ENCODE data around the gene SLC2A1.

SLC2A1 gene

GRCh38 chr1:42955311-42956063 is 3.2 kb downstream of the SLC2A1 start:
- H3K27ac ChIP-seq, result no peak overlapping the region
- TF ChIP-seq CTCF (IDR thresholded peaks at IDR 0.05; ENCODE audit: low read depth, low read length, missing control alignments), result no peak
- no peak overlapping the region for H3K4me3 ChIP-seq (ENCODE audit: low read depth, low read length)
- no peak for DNase-seq
- no peaks in the 10 kb centered on the region for H3K27me3 ChIP-seq (replicated peaks)
- H3K36me3 ChIP-seq (replicated peaks), result no peaks in the 10 kb centered on the region
- in situ Hi-C loops (cut with HindIII; ENCODE audit: low pct_ligation_motif_present, low sequenced_read_pairs), result no loop called here

DNA sequence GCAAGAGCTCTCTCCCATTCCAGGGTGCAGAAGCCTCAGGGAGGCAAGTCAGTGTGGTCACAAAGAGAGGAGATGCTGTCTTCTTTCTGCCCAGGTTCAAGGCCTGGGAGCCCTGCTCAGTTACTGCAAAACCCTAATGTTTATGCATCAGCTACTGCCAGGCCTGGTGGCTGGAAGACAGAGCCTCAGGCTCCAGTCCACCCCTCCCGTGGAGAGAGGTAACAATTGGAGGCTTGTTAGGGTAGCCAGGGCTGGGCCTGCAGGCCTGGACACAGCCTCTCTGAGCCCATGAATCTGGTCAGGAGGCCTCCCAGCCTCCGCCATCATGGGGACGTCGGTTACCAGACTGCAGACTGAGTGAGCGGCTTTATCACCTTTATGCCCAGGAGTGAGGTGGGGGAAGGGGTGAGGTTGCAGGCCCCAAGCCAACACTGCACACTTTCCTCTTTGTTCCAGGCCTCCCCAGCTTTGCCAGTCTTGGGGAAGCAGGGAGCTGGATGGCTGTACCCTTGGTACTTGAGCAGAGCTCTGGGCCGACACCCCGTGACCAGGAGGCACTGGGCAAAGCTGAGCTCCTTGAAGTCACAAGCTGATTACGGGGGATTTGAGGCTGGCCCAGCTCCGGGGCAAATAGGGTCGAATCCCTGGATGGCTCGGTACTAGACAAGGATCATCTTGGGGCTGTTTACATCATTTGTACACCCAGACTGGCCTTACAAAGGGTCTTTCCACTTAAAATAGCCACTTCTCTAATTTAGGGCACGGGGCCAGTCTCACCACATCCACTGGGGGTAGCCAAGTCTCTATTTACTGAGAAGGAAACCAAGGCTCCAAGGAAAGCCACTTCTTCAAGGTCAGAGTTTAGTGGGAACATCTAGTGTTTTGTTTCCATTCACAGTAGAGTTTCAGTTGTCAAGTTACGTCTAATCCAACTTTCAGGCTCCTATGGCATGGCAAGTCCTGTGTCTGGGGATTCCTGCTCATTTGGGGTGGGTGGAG is 5.2 kb downstream of the SLC2A1 start:
- in situ Hi-C loops (cut with HindIII; ENCODE audit: low pct_ligation_motif_present, low sequenced_read_pairs), result no loop called here
- H3K27ac ChIP-seq, result no peak overlapping the region
- no peak for TF ChIP-seq CTCF (IDR thresholded peaks at IDR 0.05; ENCODE audit: low read depth, low read length, missing control alignments)
- no peaks in the 10 kb centered on the region for H3K36me3 ChIP-seq (replicated peaks)
- no peaks in the 10 kb centered on the region for H3K27me3 ChIP-seq (replicated peaks)
- DNase-seq, result no peak
- H3K4me3 ChIP-seq (ENCODE audit: low read depth, low read length), result no peak overlapping the region

- Histone ChIP-seq H3K36me3 (replicated peaks) (no peaks in the 10 kb centered on the region), H3K27ac (peak overlapping the region; percentile 24), H3K27me3 (replicated peaks) (no peaks in the 10 kb centered on the region), H3K4me3 (ENCODE audit: low read depth, low read length) (no peak overlapping the region)
- peak; percentile 40 for DNase-seq
- TF ChIP-seq CTCF (IDR thresholded peaks at IDR 0.05; ENCODE audit: low read depth, low read length, missing control alignments), result no peak
- in situ Hi-C loops (cut with HindIII; ENCODE audit: low pct_ligation_motif_present, low sequenced_read_pairs), result no loop called here
Observed at GRCh38 chr1:42952303-42953001, 6.2 kb downstream of the SLC2A1 start.

- DNase-seq, result no peak
- TF ChIP-seq CTCF (IDR thresholded peaks at IDR 0.05; ENCODE audit: low read depth, low read length, missing control alignments), result no peak
- no peak overlapping the region for H3K4me3 ChIP-seq (ENCODE audit: low read depth, low read length)
- H3K36me3 ChIP-seq (replicated peaks), result no peaks in the 10 kb centered on the region
- H3K27me3 ChIP-seq (replicated peaks), result no peaks in the 10 kb centered on the region
- H3K27ac ChIP-seq, result no peak overlapping the region
- in situ Hi-C loops (cut with HindIII; ENCODE audit: low pct_ligation_motif_present, low sequenced_read_pairs), result no loop called here
Observed at GRCh38 chr1:42951588-42951987, 7.1 kb downstream of the SLC2A1 start.

GRCh38 chr1:42950116-42950481 is 8.6 kb downstream of the SLC2A1 start:
- H3K27me3 ChIP-seq (replicated peaks), result no peaks in the 10 kb centered on the region

More at GRCh38 chr1:42950116-42950481, 8.6 kb downstream of the SLC2A1 start:
- Histone ChIP-seq H3K4me3 (ENCODE audit: low read depth, low read length) (no peak overlapping the region), H3K27ac (peak overlapping the region; percentile 58), H3K36me3 (replicated peaks) (no peaks in the 10 kb centered on the region)
- DNase-seq, result peak; percentile 56
- in situ Hi-C loops (cut with HindIII; ENCODE audit: low pct_ligation_motif_present, low sequenced_read_pairs), result no loop called here
- no peak for TF ChIP-seq CTCF (IDR thresholded peaks at IDR 0.05; ENCODE audit: low read depth, low read length, missing control alignments)

All from brain microvascular endothelial cell (primary cell).